ENCODE data around the gene LYRM1.
A peak's percentile ranks its signal among the peaks of the same experiment; 100 is the strongest.
"Not testable (repeated sequence)": the region's sequence is repeated elsewhere in the genome, so short reads cannot be mapped to it uniquely, and the experiment has no call there.

The LYRM1 gene

GRCh38 chr16:20941636-20941926 is 41.0 kb downstream of the LYRM1 start:
- Histone ChIP-seq H3K4me1 (ENCODE audit: insufficient read depth, low read length, severe bottlenecking) (no peaks in the 10 kb centered on the region), H3K79me2 (ENCODE audit: insufficient read depth, low read length) (no peaks in the 10 kb centered on the region), H3K4me3 (ENCODE audit: low read depth, low read length, poor library complexity, severe bottlenecking) (no peak overlapping the region), H3K9me2 (ENCODE audit: low read depth, low read length) (no peaks in the 10 kb centered on the region), H3K9ac (ENCODE audit: low read length) (no peak overlapping the region), H4K20me1 (ENCODE audit: insufficient read depth, low read length) (no peaks in the 10 kb centered on the region), H3K27ac (ENCODE audit: low read depth, low read length, poor library complexity, severe bottlenecking) (no peak overlapping the region), H3K36me3 (ENCODE audit: insufficient read depth, low read length) (no peaks in the 10 kb centered on the region), H3K4me2 (ENCODE audit: low read length) (no peak overlapping the region), H2AFZ (ENCODE audit: low read length) (no peak overlapping the region), H3F3A (ENCODE audit: insufficient read depth, low read length) (no peaks in the 10 kb centered on the region), H3K9me3 (ENCODE audit: low read length) (no peaks in the 10 kb centered on the region), H3K27me3 (ENCODE audit: insufficient read depth, low read length) (no peaks in the 10 kb centered on the region; the same call in 1 of the 2 replicates)
- TF ChIP-seq CTCF (IDR thresholded peaks at IDR 0.05; ENCODE audit: low read length) (no peak), EZH2 (IDR thresholded peaks at IDR 0.05; ENCODE audit: borderline replicate concordance, low read length) (no peak)

- Histone ChIP-seq H3K4me2 (ENCODE audit: low read length) (no peak overlapping the region), H2AFZ (ENCODE audit: low read length) (no peak overlapping the region), H3K9ac (ENCODE audit: low read length) (no peak overlapping the region), H3K79me2 (ENCODE audit: insufficient read depth, low read length) (no peaks in the 10 kb centered on the region), H3K4me1 (ENCODE audit: insufficient read depth, low read length, severe bottlenecking) (no peaks in the 10 kb centered on the region), H3K9me3 (ENCODE audit: low read length) (no peaks in the 10 kb centered on the region), H3K27ac (ENCODE audit: low read depth, low read length, poor library complexity, severe bottlenecking) (no peak overlapping the region), H3K27me3 (ENCODE audit: insufficient read depth, low read length) (no peaks in the 10 kb centered on the region), H4K20me1 (ENCODE audit: insufficient read depth, low read length) (no peaks in the 10 kb centered on the region), H3F3A (ENCODE audit: insufficient read depth, low read length) (no peaks in the 10 kb centered on the region), H3K9me2 (ENCODE audit: low read depth, low read length) (no peaks in the 10 kb centered on the region), H3K36me3 (ENCODE audit: insufficient read depth, low read length) (no peaks in the 10 kb centered on the region), H3K4me3 (ENCODE audit: low read depth, low read length, poor library complexity, severe bottlenecking) (no peak overlapping the region)
- TF ChIP-seq CTCF (IDR thresholded peaks at IDR 0.05; ENCODE audit: low read length) (no peak), EZH2 (IDR thresholded peaks at IDR 0.05; ENCODE audit: borderline replicate concordance, low read length) (no peak)
Measured at GRCh38 chr16:20942256-20942655, 41.7 kb downstream of the LYRM1 start.

- Histone ChIP-seq H3K9ac (ENCODE audit: low read length) (no peak overlapping the region), H3F3A (ENCODE audit: insufficient read depth, low read length) (no peaks in the 10 kb centered on the region), H3K4me1 (ENCODE audit: insufficient read depth, low read length, severe bottlenecking) (no peaks in the 10 kb centered on the region), H3K9me3 (ENCODE audit: low read length) (no peaks in the 10 kb centered on the region), H3K79me2 (ENCODE audit: insufficient read depth, low read length) (no peaks in the 10 kb centered on the region), H3K27me3 (ENCODE audit: insufficient read depth, low read length) (no peaks in the 10 kb centered on the region), H3K27ac (ENCODE audit: low read depth, low read length, poor library complexity, severe bottlenecking) (no peak overlapping the region), H3K4me2 (ENCODE audit: low read length) (no peak overlapping the region), H2AFZ (ENCODE audit: low read length) (no peak overlapping the region), H4K20me1 (ENCODE audit: insufficient read depth, low read length) (no peaks in the 10 kb centered on the region), H3K4me3 (ENCODE audit: low read depth, low read length, poor library complexity, severe bottlenecking) (no peak overlapping the region), H3K36me3 (ENCODE audit: insufficient read depth, low read length) (no peaks in the 10 kb centered on the region), H3K9me2 (ENCODE audit: low read depth, low read length) (no peaks in the 10 kb centered on the region)
- TF ChIP-seq EZH2 (IDR thresholded peaks at IDR 0.05; ENCODE audit: borderline replicate concordance, low read length) (no peak), CTCF (IDR thresholded peaks at IDR 0.05; ENCODE audit: low read length) (peak; percentile 33; the same call in 1 of the 2 replicates)
Measured at GRCh38 chr16:20944861-20945574, 44.4 kb downstream of the LYRM1 start.

GRCh38 chr16:20945575-20945875 is 45.0 kb downstream of the LYRM1 start:
- not testable (repeated sequence) for H3K27me3 ChIP-seq (ENCODE audit: insufficient read depth, low read length); H3K9me2 ChIP-seq (ENCODE audit: low read depth, low read length); H3K36me3 ChIP-seq (ENCODE audit: insufficient read depth, low read length); H3K4me2 ChIP-seq (ENCODE audit: low read length); H3K79me2 ChIP-seq (ENCODE audit: insufficient read depth, low read length); H3K4me1 ChIP-seq (ENCODE audit: insufficient read depth, low read length, severe bottlenecking); H3K9ac ChIP-seq (ENCODE audit: low read length); H3F3A ChIP-seq (ENCODE audit: insufficient read depth, low read length); H4K20me1 ChIP-seq (ENCODE audit: insufficient read depth, low read length); H3K4me3 ChIP-seq (ENCODE audit: low read depth, low read length, poor library complexity, severe bottlenecking); H2AFZ ChIP-seq (ENCODE audit: low read length); H3K9me3 ChIP-seq (ENCODE audit: low read length); H3K27ac ChIP-seq (ENCODE audit: low read depth, low read length, poor library complexity, severe bottlenecking)
